PC-9 (cell line): Measurements from ENCODE around the gene RPEL1. TPM values are rescaled to one million over a fixed set of nuclear protein-coding genes. Genes with fewer than 3 reads are reported as not detected.
A peak's percentile ranks its signal among the peaks of the same experiment; 100 is the strongest.
"Not testable (repeated sequence)": the region's sequence is repeated elsewhere in the genome, so short reads cannot be mapped to it uniquely, and the experiment has no call there.

Experiments
- BruUV-seq: library from RNA; stranded (reverse); fragments of 400-500 nt; replicated peaks from 2 replicates; lab custom pipeline; 2021; lab: Mats Ljungman, UMichigan
- CTCF ChIA-PET: fragments of 300-600 bp; sonication (Branson Sonifier 250); formaldehyde crosslinking; loops from one replicate; lab custom pipeline; 2022; ENCODE audit warnings: antibody characterized with exemption; lab: Charles Lee
- POLR2A ChIA-PET: fragments of 300-600 bp; sonication (Branson Sonifier 250); formaldehyde crosslinking; loops from one replicate; lab custom pipeline; 2022; ENCODE audit warnings: antibody characterized with exemption; ENCODE audit not compliant: unreplicated experiment; lab: Charles Lee
- DNase-seq, 2 experiments: peaks; one replicate each; pipeline versions ENCODE4 v3.0.0 to v3.0.0-alpha.2; 2015 to 2022; ENCODE audit warnings: mixed read lengths in 1 of 2
- H2AFZ ChIP-seq: fragments of 200-600 bp; sonication (generic); 2 replicates; pipeline ENCODE4 v1.8.1; 2017; ENCODE audit warnings: antibody characterized with exemption
- H3F3A ChIP-seq: fragments of 200-600 bp; sonication (generic); 2 replicates; pipeline ENCODE4 v1.8.1; 2017; ENCODE audit warnings: antibody characterized with exemption, mild to moderate bottlenecking, low read depth; ENCODE audit not compliant: insufficient read depth
- H3K27ac ChIP-seq: fragments of 200-600 bp; sonication (generic); 2 replicates; pipeline ENCODE4 v1.6.1; 2016; ENCODE audit warnings: mixed run types
- H3K27me3 ChIP-seq: fragments of 200-600 bp; sonication (generic); 2 replicates; pipeline ENCODE4 v1.6.1; 2016; ENCODE audit warnings: low read depth, mixed run types; ENCODE audit not compliant: insufficient read depth
- H3K36me3 ChIP-seq: fragments of 200-600 bp; sonication (generic); 2 replicates; pipeline ENCODE4 v1.6.1; 2016; ENCODE audit warnings: low read depth, mixed run types
- H3K4me1 ChIP-seq: fragments of 200-600 bp; sonication (generic); replicated peaks from 2 replicates; pipeline ENCODE4 v1.6.1; 2016; ENCODE audit warnings: mixed run types; ENCODE audit not compliant: insufficient read depth
- H3K4me2 ChIP-seq: fragments of 200-600 bp; sonication (generic); 2 replicates; pipeline ENCODE4 v1.6.1; 2017; ENCODE audit warnings: mixed run types
- H3K4me3 ChIP-seq: fragments of 200-600 bp; sonication (generic); 2 replicates; pipeline ENCODE4 v1.6.1; 2016; ENCODE audit warnings: mixed run types
- H3K79me2 ChIP-seq: fragments of 200-600 bp; sonication (generic); 2 replicates; pipeline ENCODE4 v1.6.1; 2017; ENCODE audit warnings: low read depth, mixed run types
- H3K9me2 ChIP-seq: fragments of 200-600 bp; sonication (generic); 2 replicates; pipeline ENCODE4 v1.8.1; 2017; ENCODE audit warnings: mild to moderate bottlenecking; ENCODE audit not compliant: insufficient read depth
- H3K9me3 ChIP-seq: fragments of 200-600 bp; sonication (generic); 2 replicates; pipeline ENCODE4 v1.8.1; 2016; ENCODE audit warnings: low read depth; ENCODE audit not compliant: insufficient read depth
- H4K20me1 ChIP-seq: fragments of 200-600 bp; sonication (generic); 2 replicates; pipeline ENCODE4 v1.8.1; 2017; ENCODE audit not compliant: insufficient read depth
- EZH2 ChIP-seq: fragments of 200-600 bp; sonication (generic); IDR thresholded peaks from 2 replicates; pipeline ENCODE4 v1.8.0; 2017; ENCODE audit warnings: antibody characterized with exemption, low read depth
- intact Hi-C: fragments of 100-400 bp; cut with micrococcal nuclease; formaldehyde crosslinking; loops from one replicate; pipeline ENCODE4 v1.10.0; 2022; ENCODE audit not compliant: unreplicated experiment
- total RNA-seq: library from RNA; stranded (reverse); gene quantifications from 2 replicates; pipeline ENCODE4 v1.2.3, GENCODE V29; 2021
- TF ChIP-seq, protein P1 (sequence below): fragments of 200-600 bp; sonication (generic); conservative IDR thresholded peaks from 2 replicates; pipeline ENCODE4 v1.6.1; 2017; ENCODE audit warnings: mixed run types, antibody characterized with exemption, mild to moderate bottlenecking, moderate library complexity

RPEL1 gene
- total RNA-seq, 1 experiment from 2014 or later: not detected

- H3K4me1 ChIP-seq: peaks cover 6% of the 10 kb centered on the region
- DNase-seq: peak in 1 of 2 experiments; percentile 63
- H3K36me3 ChIP-seq: no peaks in the 10 kb centered on the region
- intact Hi-C loops: no loop called here
- TF ChIP-seq EZH2: no peak
- TF ChIP-seq, protein P1, sequence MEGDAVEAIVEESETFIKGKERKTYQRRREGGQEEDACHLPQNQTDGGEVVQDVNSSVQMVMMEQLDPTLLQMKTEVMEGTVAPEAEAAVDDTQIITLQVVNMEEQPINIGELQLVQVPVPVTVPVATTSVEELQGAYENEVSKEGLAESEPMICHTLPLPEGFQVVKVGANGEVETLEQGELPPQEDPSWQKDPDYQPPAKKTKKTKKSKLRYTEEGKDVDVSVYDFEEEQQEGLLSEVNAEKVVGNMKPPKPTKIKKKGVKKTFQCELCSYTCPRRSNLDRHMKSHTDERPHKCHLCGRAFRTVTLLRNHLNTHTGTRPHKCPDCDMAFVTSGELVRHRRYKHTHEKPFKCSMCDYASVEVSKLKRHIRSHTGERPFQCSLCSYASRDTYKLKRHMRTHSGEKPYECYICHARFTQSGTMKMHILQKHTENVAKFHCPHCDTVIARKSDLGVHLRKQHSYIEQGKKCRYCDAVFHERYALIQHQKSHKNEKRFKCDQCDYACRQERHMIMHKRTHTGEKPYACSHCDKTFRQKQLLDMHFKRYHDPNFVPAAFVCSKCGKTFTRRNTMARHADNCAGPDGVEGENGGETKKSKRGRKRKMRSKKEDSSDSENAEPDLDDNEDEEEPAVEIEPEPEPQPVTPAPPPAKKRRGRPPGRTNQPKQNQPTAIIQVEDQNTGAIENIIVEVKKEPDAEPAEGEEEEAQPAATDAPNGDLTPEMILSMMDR: no peak
- no peak overlapping the region for H2AFZ ChIP-seq
- 0 out of 2 replicates have a peak overlapping the region, but pooled peaks have one; percentile 38 for H3K4me2 ChIP-seq
- no peaks in the 10 kb centered on the region for H3F3A ChIP-seq
- ChIA-PET CTCF (interaction anchor here (0.5 kb wide), 1 partner anchor 31 kb away, joined by 4 read pairs; no protein-coding TSS in a partner anchor), POLR2A (interaction anchor here (0.6 to 1.1 kb wide), 5 partner anchors 13 to 132 kb away, joined by 3 to 27 read pairs (median 16); no protein-coding TSS in a partner anchor)
- no peak overlapping the region for H3K4me3 ChIP-seq
- no peaks in the 10 kb centered on the region for H3K9me2 ChIP-seq
- no peaks in the 10 kb centered on the region; the same call in 1 of the 2 replicates for H3K9me3 ChIP-seq
- no peak overlapping the region for H3K27ac ChIP-seq
- no peaks in the 10 kb centered on the region for H3K27me3 ChIP-seq
- H3K79me2 ChIP-seq: no peaks in the 10 kb centered on the region
- BruUV-seq: no TSS peak
- H4K20me1 ChIP-seq: no peaks in the 10 kb centered on the region
These were observed 9.0 kb downstream of the RPEL1 start for GRCh38 chr10:103254538-103255325.

- intact Hi-C loops: no loop called here
These were observed 10.9 kb downstream of the RPEL1 start for GRCh38 chr10:103256613-103257012.

DNA sequence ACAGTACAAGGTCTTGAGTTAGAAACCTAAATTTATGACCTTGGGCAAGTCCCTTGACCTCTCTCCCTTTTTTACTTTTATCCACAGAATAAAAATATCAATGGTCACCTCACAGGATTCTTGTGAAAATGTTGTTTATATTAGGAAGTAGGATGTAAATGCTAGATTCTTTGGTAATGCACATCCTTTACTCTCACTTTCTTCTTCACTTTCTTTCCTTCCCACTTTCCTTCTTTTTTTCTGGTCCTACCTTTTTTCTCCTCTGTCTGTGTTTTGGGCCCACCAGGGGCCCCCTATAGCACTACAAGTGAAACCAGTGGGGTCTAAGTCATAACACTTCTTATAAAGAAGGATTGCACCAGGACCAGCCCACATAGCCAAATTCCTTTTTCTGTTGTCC is 12.1 kb downstream of the RPEL1 start:
- intact Hi-C loops: no loop called here
- Histone ChIP-seq H3K27me3 (no peaks in the 10 kb centered on the region), H3K36me3 (no peaks in the 10 kb centered on the region), H3K9me3 (no peaks in the 10 kb centered on the region), H4K20me1 (no peaks in the 10 kb centered on the region), H3K79me2 (no peaks in the 10 kb centered on the region), H3K4me2 (no peak overlapping the region), H3F3A (no peaks in the 10 kb centered on the region), H3K4me3 (no peak overlapping the region), H3K4me1 (peaks cover 6% of the 10 kb centered on the region), H3K9me2 (no peaks in the 10 kb centered on the region), H2AFZ (no peak overlapping the region), H3K27ac (no peak overlapping the region)
- ChIA-PET POLR2A (no interaction called here), CTCF (no interaction called here)
- DNase-seq: no peak
- BruUV-seq: no TSS peak
- no peak for TF ChIP-seq EZH2
- TF ChIP-seq, protein P1: no peak

More at GRCh38 chr10:103256613-103257012, 10.9 kb downstream of the RPEL1 start:
- CTCF ChIA-PET: interaction anchor here (0.6 kb wide), 1 partner anchor 36 kb away, joined by 7 read pairs; no protein-coding TSS in a partner anchor
- Histone ChIP-seq H3K27me3 (no peaks in the 10 kb centered on the region), H3K27ac (no peak overlapping the region), H3K79me2 (no peaks in the 10 kb centered on the region), H3K9me2 (no peaks in the 10 kb centered on the region), H3K4me1 (peaks cover 6% of the 10 kb centered on the region), H3K4me3 (no peak overlapping the region), H3F3A (no peaks in the 10 kb centered on the region), H4K20me1 (no peaks in the 10 kb centered on the region), H3K36me3 (no peaks in the 10 kb centered on the region), H3K9me3 (no peaks in the 10 kb centered on the region), H3K4me2 (no peak overlapping the region), H2AFZ (no peak overlapping the region)
- no TSS peak for BruUV-seq
- POLR2A ChIA-PET: no interaction called here
- TF ChIP-seq EZH2: no peak
- TF ChIP-seq, protein P1: no peak
- DNase-seq: no peak

GRCh38 chr10:103258928-103259327 is 13.2 kb downstream of the RPEL1 start:
- H3K79me2 ChIP-seq, H3K36me3 ChIP-seq, H3K4me2 ChIP-seq, BruUV-seq, H3F3A ChIP-seq, H3K4me1 ChIP-seq, H3K4me3 ChIP-seq, H3K27me3 ChIP-seq, H3K27ac ChIP-seq, CTCF ChIA-PET, intact Hi-C loops, H4K20me1 ChIP-seq, H3K9me2 ChIP-seq, H2AFZ ChIP-seq, POLR2A ChIA-PET, DNase-seq, H3K9me3 ChIP-seq: not testable (repeated sequence)
